ENCODE data around the gene SH3RF2. TPM values are rescaled to one million over a fixed set of nuclear protein-coding genes. Genes with fewer than 3 reads are reported as not detected.
"Not testable (repeated sequence)": the region's sequence is repeated elsewhere in the genome, so short reads cannot be mapped to it uniquely, and the experiment has no call there.

Gene SH3RF2
- total and polyA plus RNA-seq, 2 donors, result 1.0 TPM

DNA sequence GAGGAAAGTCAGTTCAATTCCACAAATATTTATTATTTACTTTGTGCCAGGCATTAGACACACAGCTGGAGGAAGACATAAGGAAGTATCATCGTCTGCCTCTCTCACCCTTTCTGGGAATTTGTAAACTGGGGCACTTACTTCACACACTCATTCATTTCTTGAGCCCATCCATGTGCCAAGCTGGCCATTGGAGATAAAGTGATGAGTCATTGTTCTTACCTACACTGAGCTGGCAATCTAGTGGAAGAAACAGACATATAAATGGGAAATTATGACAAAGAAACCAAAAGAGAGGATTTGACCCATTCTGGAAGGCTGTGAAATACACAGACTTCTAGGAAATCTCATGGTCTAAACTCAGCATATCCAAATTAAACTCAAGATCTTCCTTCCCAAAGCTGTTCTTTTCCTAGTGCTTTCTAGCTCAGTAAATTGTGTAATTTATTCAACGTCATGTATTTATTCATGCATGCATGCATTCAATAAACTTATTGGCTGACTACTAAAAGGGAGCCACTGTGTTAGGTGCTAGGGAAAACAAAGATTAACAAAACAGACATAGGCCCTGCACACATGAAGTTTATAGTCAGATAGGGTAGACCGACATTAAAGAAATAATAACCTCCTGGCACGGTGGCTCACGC lies 65.3 kb downstream of the SH3RF2 start:
- DNase-seq (ENCODE audit: extremely low spot score), result no peak
- WGBS, result 85% methylated on average over 5 of the region's 5 CpGs
- no peaks in the 10 kb centered on the region for H3K4me1 ChIP-seq (ENCODE audit: insufficient read depth)

DNA sequence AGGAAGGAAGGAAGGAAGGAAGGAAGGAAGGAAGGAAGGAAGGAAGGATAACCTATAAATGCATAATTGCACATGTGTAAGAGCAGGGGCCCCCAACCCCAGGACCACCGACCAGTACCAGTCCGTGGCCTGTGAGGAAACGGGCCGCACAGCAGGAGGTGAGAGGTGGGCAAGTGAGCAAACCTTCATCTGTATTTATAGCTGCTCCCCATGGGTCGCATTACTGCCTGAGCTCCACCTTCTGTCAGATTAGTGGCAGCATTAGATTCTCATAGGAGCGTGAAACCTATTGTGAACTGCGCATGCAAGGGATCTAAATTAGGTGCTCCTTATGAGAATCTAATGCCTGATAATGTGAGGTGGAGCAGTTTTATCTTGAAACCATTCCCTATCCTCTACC lies 66.1 kb downstream of the SH3RF2 start:
- Histone ChIP-seq H3K4me1 (ENCODE audit: insufficient read depth) (no peaks in the 10 kb centered on the region), H3K36me3 (ENCODE audit: insufficient read depth) (no peaks in the 10 kb centered on the region), H3K4me3 (ENCODE audit: low read depth, low read length) (no peak overlapping the region), H3K27ac (ENCODE audit: low read depth) (no peak overlapping the region)
- WGBS, result 88% methylated on average over 7 of the region's 7 CpGs
- no peak for DNase-seq (ENCODE audit: extremely low spot score)

More for the DNA sequence above, 65.3 kb downstream of the SH3RF2 start:
- H3K27ac ChIP-seq (ENCODE audit: low read depth), result no peak overlapping the region
- H3K4me3 ChIP-seq (ENCODE audit: low read depth, low read length), result no peak overlapping the region
- no peaks in the 10 kb centered on the region for H3K36me3 ChIP-seq (ENCODE audit: insufficient read depth)

DNA sequence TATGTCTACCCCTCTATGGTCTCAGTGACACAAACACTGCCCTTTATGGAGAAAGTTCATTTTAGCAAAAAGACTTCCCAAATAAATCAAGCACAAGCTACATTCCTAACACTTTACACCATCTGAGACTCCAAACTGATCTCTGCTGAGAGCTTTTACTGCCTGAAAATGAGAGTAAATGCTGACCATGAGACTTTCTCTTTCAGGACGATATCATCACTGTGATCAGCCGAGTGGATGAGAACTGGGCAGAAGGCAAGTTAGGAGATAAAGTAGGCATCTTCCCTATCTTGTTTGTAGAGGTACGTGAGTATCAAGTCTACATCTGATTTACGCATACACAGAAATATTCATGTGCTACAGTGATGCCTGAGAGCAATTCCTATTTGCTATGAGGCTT lies 67.5 kb downstream of the SH3RF2 start:
- WGBS, result 48% methylated on average over 4 of the region's 4 CpGs
- no peaks in the 10 kb centered on the region for H3K4me1 ChIP-seq (ENCODE audit: insufficient read depth)
- no peak overlapping the region for H3K4me3 ChIP-seq (ENCODE audit: low read depth, low read length)
- no peak for DNase-seq (ENCODE audit: extremely low spot score)
- H3K36me3 ChIP-seq (ENCODE audit: insufficient read depth), result no peaks in the 10 kb centered on the region
- no peak overlapping the region for H3K27ac ChIP-seq (ENCODE audit: low read depth)

DNA sequence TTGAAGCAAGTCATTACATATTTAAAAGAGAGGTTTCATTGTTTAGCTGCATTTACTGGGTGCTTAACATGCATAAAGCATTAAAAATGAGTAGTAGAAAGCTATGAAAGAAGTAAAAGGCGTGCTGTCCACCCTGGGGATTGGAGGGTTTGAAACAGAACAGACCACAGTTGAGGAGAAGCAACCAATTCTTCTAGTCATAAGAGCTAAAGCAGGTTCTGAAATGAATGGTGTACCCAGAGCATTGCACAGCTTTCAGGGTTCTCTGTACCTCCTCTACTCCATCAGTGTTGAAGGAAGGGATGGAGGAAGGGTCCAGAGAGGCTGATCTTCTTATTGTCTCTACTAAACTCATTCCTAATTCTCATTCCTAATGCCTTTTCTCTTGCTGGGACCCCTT lies 68.9 kb downstream of the SH3RF2 start:
- H3K4me1 ChIP-seq (ENCODE audit: insufficient read depth), result no peaks in the 10 kb centered on the region
- DNase-seq (ENCODE audit: extremely low spot score), result no peak
- no peaks in the 10 kb centered on the region for H3K36me3 ChIP-seq (ENCODE audit: insufficient read depth)
- 81% methylated on average over 1 of the region's 1 CpG for WGBS
- H3K27ac ChIP-seq (ENCODE audit: low read depth), result no peak overlapping the region
- H3K4me3 ChIP-seq (ENCODE audit: low read depth, low read length), result no peak overlapping the region

- H3K4me3 ChIP-seq (ENCODE audit: low read depth, low read length), result no peak overlapping the region
- no peak for DNase-seq (ENCODE audit: extremely low spot score)
- no peaks in the 10 kb centered on the region for H3K4me1 ChIP-seq (ENCODE audit: insufficient read depth)
- no peaks in the 10 kb centered on the region for H3K36me3 ChIP-seq (ENCODE audit: insufficient read depth)
- no peak overlapping the region for H3K27ac ChIP-seq (ENCODE audit: low read depth)
Measured at GRCh38 chr5:146005723-146006122, 69.3 kb downstream of the SH3RF2 start.

- no peaks in the 10 kb centered on the region for H3K4me1 ChIP-seq (ENCODE audit: insufficient read depth)
- no peaks in the 10 kb centered on the region for H3K36me3 ChIP-seq (ENCODE audit: insufficient read depth)
- no peak overlapping the region for H3K27ac ChIP-seq (ENCODE audit: low read depth)
- no peak for DNase-seq (ENCODE audit: extremely low spot score)
- H3K4me3 ChIP-seq (ENCODE audit: low read depth, low read length), result no peak overlapping the region
- WGBS, result 83% methylated on average over 6 of the region's 6 CpGs
Measured at GRCh38 chr5:146006470-146007190, 70.3 kb downstream of the SH3RF2 start.

GRCh38 chr5:146007270-146007669 lies 70.9 kb downstream of the SH3RF2 start:
- no peak for DNase-seq (ENCODE audit: extremely low spot score)
- 62% methylated on average over 3 of the region's 3 CpGs for WGBS
- no peak overlapping the region for H3K27ac ChIP-seq (ENCODE audit: low read depth)

GRCh38 chr5:146007989-146008388 lies 71.6 kb downstream of the SH3RF2 start:
- no peaks in the 10 kb centered on the region for H3K36me3 ChIP-seq (ENCODE audit: insufficient read depth)
- H3K27ac ChIP-seq (ENCODE audit: low read depth), result no peak overlapping the region
- DNase-seq (ENCODE audit: extremely low spot score), result no peak
- H3K4me1 ChIP-seq (ENCODE audit: insufficient read depth), result no peaks in the 10 kb centered on the region
- H3K4me3 ChIP-seq (ENCODE audit: low read depth, low read length), result no peak overlapping the region
- 72% methylated on average over 4 of the region's 4 CpGs for WGBS

More at GRCh38 chr5:146007270-146007669, 70.9 kb downstream of the SH3RF2 start:
- Histone ChIP-seq H3K36me3 (ENCODE audit: insufficient read depth) (no peaks in the 10 kb centered on the region), H3K4me3 (ENCODE audit: low read depth, low read length) (no peak overlapping the region), H3K4me1 (ENCODE audit: insufficient read depth) (no peaks in the 10 kb centered on the region)

- 74% methylated on average over 1 of the region's 1 CpG for WGBS
- H3K4me3 ChIP-seq (ENCODE audit: low read depth, low read length), result no peak overlapping the region
- no peaks in the 10 kb centered on the region for H3K4me1 ChIP-seq (ENCODE audit: insufficient read depth)
- DNase-seq (ENCODE audit: extremely low spot score), result no peak
- H3K36me3 ChIP-seq (ENCODE audit: insufficient read depth), result no peaks in the 10 kb centered on the region
- H3K27ac ChIP-seq (ENCODE audit: low read depth), result no peak overlapping the region
Measured at GRCh38 chr5:146009020-146009419, 72.6 kb downstream of the SH3RF2 start.

GRCh38 chr5:146010447-146010846 lies 74.1 kb downstream of the SH3RF2 start:
- WGBS, result 88% methylated on average over 5 of the region's 5 CpGs
- DNase-seq (ENCODE audit: extremely low spot score); H3K36me3 ChIP-seq (ENCODE audit: insufficient read depth); H3K4me3 ChIP-seq (ENCODE audit: low read depth, low read length); H3K4me1 ChIP-seq (ENCODE audit: insufficient read depth); H3K27ac ChIP-seq (ENCODE audit: low read depth): not testable (repeated sequence)

GRCh38 chr5:146013761-146014160 lies 77.4 kb downstream of the SH3RF2 start:
- H3K4me3 ChIP-seq (ENCODE audit: low read depth, low read length), result no peak overlapping the region
- H3K27ac ChIP-seq (ENCODE audit: low read depth), result no peak overlapping the region
- no peaks in the 10 kb centered on the region for H3K4me1 ChIP-seq (ENCODE audit: insufficient read depth)
- WGBS, result 86% methylated on average over 9 of the region's 9 CpGs
- DNase-seq (ENCODE audit: extremely low spot score), result no peak
- no peaks in the 10 kb centered on the region for H3K36me3 ChIP-seq (ENCODE audit: insufficient read depth)

GRCh38 chr5:146015001-146015400 lies 78.6 kb downstream of the SH3RF2 start:
- Histone ChIP-seq H3K4me1 (ENCODE audit: insufficient read depth) (no peaks in the 10 kb centered on the region), H3K27ac (ENCODE audit: low read depth) (no peak overlapping the region), H3K36me3 (ENCODE audit: insufficient read depth) (no peaks in the 10 kb centered on the region), H3K4me3 (ENCODE audit: low read depth, low read length) (no peak overlapping the region)
- DNase-seq (ENCODE audit: extremely low spot score), result no peak
- WGBS, result 88% methylated on average over 1 of the region's 1 CpG

DNA sequence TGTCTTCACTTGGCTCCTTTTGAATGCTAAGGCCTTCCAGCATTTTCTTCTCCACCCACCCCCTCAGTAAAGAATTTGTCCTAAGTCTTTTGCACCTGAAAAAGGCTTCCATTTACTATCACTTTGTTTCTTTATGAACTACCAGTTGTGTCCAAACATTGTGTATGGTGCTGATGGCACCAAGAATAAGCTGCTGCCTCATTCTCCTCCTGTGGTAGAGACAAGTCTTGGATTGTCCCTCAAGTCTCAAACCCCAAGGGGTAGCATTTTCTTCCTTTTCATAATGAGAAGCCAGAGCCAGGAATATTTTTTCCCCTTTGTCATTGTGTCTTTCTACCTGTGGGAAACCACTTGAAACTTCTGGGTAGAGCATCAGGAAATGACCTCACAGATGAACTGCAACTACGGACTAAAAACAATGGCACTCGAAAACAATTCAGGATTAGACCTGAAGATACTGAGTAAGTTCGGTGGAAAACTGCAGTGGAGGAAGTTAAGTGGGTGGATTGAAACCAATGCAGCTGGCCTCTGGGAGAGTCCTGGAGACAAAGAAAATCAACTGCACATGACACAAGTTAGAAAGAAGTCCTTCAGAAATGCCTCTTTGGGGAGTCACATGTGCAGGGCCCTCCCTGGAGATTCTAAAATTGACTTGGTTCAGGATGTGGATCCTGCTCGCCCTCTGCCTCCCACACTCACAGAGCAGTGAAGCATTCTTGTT lies 80.5 kb downstream of the SH3RF2 start:
- Histone ChIP-seq H3K27ac (ENCODE audit: low read depth) (no peak overlapping the region), H3K4me1 (ENCODE audit: insufficient read depth) (no peaks in the 10 kb centered on the region), H3K4me3 (ENCODE audit: low read depth, low read length) (no peak overlapping the region), H3K36me3 (ENCODE audit: insufficient read depth) (no peaks in the 10 kb centered on the region)
- DNase-seq (ENCODE audit: extremely low spot score), result no peak
- WGBS, result 77% methylated on average over 4 of the region's 4 CpGs

Measured in urinary bladder (tissue), 4 donors.